PC-9 (cell line): ENCODE measurements around the gene SLC6A8.

Experiments
- CTCF ChIP-seq: fragments of 200-600 bp; sonication (generic); conservative IDR thresholded peaks from 2 replicates; pipeline ENCODE4 v1.6.1; 2017; ENCODE audit warnings: mixed run types, antibody characterized with exemption, mild to moderate bottlenecking, moderate library complexity
- EZH2 ChIP-seq: fragments of 200-600 bp; sonication (generic); IDR thresholded peaks from 2 replicates; pipeline ENCODE4 v1.8.0; 2017; ENCODE audit warnings: antibody characterized with exemption, low read depth

DNA sequence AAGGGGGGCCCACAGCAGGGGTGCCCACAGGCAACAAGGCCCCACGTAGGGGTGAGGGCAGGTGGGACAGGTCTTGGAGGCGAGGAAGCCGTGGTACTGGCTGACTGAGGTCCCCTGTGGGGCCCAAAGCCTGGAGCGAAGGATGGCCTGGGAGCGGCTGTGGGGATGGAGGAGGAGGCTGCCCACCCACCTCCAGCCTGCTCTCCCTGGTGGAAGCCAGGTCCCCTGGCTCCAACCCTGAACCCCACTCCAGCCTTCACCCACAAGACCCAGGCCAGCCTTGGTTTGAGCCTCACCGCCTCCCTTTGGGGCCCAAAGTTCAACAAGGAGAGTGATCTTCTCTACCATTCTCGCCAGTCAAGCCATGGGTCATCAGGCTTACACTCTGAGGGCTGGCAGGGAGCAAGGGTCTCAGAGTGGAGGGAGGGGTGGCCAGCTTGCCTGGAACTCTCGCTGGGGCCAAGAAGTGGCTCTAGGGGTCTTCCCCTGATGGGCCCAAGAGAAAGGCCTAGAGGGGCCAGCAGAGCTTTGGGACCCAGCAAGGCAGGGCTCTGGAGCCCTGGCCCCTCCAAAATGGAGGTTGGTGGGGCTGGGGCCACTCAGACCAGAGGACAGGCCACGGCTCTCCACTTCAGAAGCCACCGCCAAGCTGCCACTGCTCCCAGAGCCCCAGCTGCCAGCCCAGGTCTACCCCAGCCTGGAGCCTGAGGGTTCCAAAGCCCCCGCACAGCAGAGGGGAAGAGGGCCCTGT lies 19.1 kb upstream of the SLC6A8 start:
- no peak for TF ChIP-seq CTCF
- TF ChIP-seq EZH2 = no peak
